Measurements from ENCODE around the gene DIP2A.
A peak's percentile ranks its signal among the peaks of the same experiment; 100 is the strongest.

Gene DIP2A

GRCh38 chr21:46600305-46600704 is 141.6 kb downstream of the DIP2A start:
- no peak for DNase-seq

- no peak for DNase-seq
Measured at GRCh38 chr21:46600978-46601377, 142.3 kb downstream of the DIP2A start.

GRCh38 chr21:46603228-46603627 is 144.5 kb downstream of the DIP2A start:
- no peak for DNase-seq

GRCh38 chr21:46604329-46604974 is 145.8 kb downstream of the DIP2A start:
- DNase-seq, result no peak

- peak; percentile 72 for DNase-seq
Measured at GRCh38 chr21:46604975-46605766, 146.5 kb downstream of the DIP2A start, which contains the start of gene S100B. Gene S100B, minus strand, starts transcription at chr21:46605082. Its CDS starts 2,667 bp downstream, at chr21:46602415.

GRCh38 chr21:46605767-46606426 is 147.2 kb downstream of the DIP2A start:
- peak; percentile 96 for DNase-seq

- no peak for DNase-seq
Measured at GRCh38 chr21:46606427-46606813, 147.7 kb downstream of the DIP2A start.

GRCh38 chr21:46607636-46608035 is 148.9 kb downstream of the DIP2A start:
- DNase-seq, result no peak

- DNase-seq, result no peak
Measured at GRCh38 chr21:46608672-46609111, 150.0 kb downstream of the DIP2A start.

- no peak for DNase-seq
Measured at GRCh38 chr21:46610018-46610701, 151.5 kb downstream of the DIP2A start.

GRCh38 chr21:46613391-46613790 is 154.7 kb downstream of the DIP2A start:
- DNase-seq, result no peak

GRCh38 chr21:46616050-46616449 is 157.4 kb downstream of the DIP2A start:
- no peak for DNase-seq

GRCh38 chr21:46616656-46617055 is 158.0 kb downstream of the DIP2A start:
- no peak for DNase-seq

GRCh38 chr21:46617267-46618051 is 158.8 kb downstream of the DIP2A start:
- DNase-seq, result no peak

GRCh38 chr21:46618738-46619379 is 160.2 kb downstream of the DIP2A start:
- no peak for DNase-seq

All from GDM1 (cell line).